ENCODE measurements around the gene ECI1.
A peak's percentile ranks its signal among the peaks of the same experiment; 100 is the strongest.

Gene ECI1

DNA sequence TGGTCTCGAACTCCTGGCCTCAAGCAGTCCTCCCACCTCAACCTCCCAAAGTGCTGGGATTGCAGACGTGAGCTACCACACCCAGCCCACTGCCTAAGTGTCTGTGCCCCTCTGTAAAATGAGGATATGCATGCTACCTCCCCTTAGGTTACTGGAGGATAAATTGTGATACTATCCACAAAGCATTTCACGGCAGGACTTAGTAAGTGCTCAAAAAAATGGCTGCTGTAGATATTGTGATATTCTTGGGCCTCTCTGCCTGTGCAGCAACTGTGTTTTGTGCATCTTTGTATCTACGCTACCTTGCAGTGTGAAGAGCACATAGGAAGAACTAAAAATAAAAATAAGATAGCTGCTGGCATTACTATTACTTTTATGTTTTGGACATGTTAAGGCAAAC is 53.1 kb downstream of the ECI1 start:
- Histone ChIP-seq H3K36me3 (no peaks in the 10 kb centered on the region), H3K9me3 (no peaks in the 10 kb centered on the region), H3K4me1 (peaks cover 17% of the 10 kb centered on the region), H3K4me3 (ENCODE audit: low read depth, low read length) (no peak overlapping the region), H3K27me3 (no peaks in the 10 kb centered on the region)
- no peak for DNase-seq
- TF ChIP-seq, protein P1, sequence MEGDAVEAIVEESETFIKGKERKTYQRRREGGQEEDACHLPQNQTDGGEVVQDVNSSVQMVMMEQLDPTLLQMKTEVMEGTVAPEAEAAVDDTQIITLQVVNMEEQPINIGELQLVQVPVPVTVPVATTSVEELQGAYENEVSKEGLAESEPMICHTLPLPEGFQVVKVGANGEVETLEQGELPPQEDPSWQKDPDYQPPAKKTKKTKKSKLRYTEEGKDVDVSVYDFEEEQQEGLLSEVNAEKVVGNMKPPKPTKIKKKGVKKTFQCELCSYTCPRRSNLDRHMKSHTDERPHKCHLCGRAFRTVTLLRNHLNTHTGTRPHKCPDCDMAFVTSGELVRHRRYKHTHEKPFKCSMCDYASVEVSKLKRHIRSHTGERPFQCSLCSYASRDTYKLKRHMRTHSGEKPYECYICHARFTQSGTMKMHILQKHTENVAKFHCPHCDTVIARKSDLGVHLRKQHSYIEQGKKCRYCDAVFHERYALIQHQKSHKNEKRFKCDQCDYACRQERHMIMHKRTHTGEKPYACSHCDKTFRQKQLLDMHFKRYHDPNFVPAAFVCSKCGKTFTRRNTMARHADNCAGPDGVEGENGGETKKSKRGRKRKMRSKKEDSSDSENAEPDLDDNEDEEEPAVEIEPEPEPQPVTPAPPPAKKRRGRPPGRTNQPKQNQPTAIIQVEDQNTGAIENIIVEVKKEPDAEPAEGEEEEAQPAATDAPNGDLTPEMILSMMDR (IDR thresholded peaks at IDR 0.05; ENCODE audit: low read depth, low read length), result no peak

DNA sequence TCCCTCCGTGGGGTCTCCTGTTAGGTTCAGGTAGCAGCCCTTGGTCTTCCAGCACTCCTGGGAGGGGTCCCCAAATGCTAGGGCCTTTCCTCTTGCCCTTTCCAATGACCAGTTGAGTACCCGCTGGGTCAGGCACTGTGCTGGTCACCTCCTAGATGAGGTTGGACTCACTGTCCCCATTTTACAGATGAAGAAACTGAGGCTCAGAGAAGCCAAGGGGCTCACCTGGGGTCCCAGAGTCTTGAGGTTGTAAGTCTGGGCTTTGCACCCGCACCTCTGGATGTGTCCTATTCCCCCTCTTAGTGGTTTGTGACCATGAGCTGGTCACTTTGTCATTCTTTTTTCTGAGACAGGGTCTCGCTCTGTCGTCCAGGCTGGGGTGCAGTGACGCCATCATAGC is 53.6 kb downstream of the ECI1 start:
- no peak for DNase-seq
- Histone ChIP-seq H3K36me3 (no peaks in the 10 kb centered on the region), H3K4me1 (peaks cover 17% of the 10 kb centered on the region), H3K27me3 (no peaks in the 10 kb centered on the region), H3K4me3 (ENCODE audit: low read depth, low read length) (no peak overlapping the region), H3K9me3 (no peaks in the 10 kb centered on the region)
- TF ChIP-seq, protein P1 (IDR thresholded peaks at IDR 0.05; ENCODE audit: low read depth, low read length), result no peak

DNA sequence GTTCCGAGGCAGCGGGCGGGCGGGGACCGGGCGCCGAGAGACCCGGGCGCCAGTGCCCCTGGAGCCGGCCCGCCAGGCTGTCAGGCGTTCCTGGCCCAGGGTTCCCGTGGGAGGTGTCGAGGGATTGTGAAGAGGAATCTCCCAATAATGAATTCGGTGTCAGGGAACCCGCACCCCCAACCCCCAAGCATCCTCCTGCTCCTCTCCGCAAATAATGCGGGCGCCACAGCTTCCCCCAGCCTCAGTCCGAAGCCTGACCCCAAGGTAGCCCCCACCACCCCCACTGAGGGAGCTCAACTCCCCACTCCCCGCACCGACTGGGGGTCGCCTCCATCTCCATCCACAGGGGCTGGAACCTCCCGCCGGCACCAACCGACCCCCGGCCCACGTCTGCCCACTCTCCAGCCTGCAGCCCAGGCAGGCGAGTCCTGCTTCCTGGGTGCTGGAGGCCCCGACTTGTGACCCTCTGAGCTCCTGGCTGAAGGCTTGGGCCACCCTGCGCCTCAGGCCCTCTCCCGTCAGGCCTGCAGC is 54.3 kb downstream of the ECI1 start:
- no peak overlapping the region; the same call in 1 of the 2 replicates for H3K4me3 ChIP-seq (ENCODE audit: low read depth, low read length)
- H3K36me3 ChIP-seq, result no peaks in the 10 kb centered on the region
- no peaks in the 10 kb centered on the region for H3K27me3 ChIP-seq
- H3K4me1 ChIP-seq, result peaks cover 17% of the 10 kb centered on the region
- DNase-seq, result no peak
- H3K9me3 ChIP-seq, result no peaks in the 10 kb centered on the region
- TF ChIP-seq, protein P1 (IDR thresholded peaks at IDR 0.05; ENCODE audit: low read depth, low read length), result no peak

DNA sequence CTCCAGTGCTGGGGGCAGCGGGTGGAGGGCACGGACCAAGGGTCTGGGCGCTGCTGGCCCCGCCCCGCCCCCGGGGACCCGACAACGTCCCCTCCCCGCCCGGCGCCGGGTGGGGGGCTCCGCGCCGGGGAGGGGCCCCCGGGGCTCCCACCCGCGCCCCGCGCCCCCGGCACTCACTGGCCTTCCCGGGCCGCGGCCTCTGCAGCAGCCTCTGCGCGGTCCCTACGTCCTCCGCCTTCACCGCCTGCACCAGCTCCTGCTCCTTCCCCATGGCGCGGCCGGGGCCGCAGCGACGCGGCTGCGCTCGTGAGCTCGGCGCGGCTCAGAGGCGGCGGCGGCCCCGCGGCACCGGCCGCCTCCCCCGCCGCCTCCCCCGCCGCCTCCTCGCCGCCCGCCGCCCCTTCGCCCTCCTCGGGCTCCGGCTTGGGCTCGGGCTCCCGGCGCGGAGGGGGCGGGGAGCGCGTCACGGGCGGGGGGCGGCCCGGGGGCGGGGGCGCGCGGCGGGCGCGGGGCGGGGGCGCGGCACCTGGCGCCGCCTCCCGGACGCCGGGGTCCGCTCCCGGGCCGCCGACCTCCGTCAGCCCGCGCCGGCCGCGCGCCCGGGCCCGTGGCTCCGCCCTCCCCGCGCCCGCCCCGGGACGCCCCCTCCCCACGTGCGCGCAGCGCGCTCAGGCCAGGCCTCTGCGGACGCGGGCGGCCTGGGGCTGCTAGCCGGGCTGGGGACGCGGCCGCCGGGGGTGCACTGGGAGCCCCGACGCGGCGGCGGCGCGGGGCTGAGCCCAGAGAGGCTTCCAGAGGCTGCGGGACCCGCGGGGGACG is 55.0 kb downstream of the ECI1 start, which contains the start of gene CASKIN1:
CASKIN1 (minus strand) TSS at position 444 of the 819 bp plus-strand sequence; CDS start at position 271, 173 bp downstream.
- peak within 1 kb of the TSS; percentile 62 for H3K4me3 ChIP-seq (ENCODE audit: low read depth, low read length)
- H3K9me3 ChIP-seq, result no peaks in the 10 kb centered on the region
- TF ChIP-seq, protein P1 (IDR thresholded peaks at IDR 0.05; ENCODE audit: low read depth, low read length), result no peak
- H3K4me1 ChIP-seq, result peaks cover 17% of the 10 kb centered on the region
- H3K36me3 ChIP-seq, result no peaks in the 10 kb centered on the region
- peak; percentile 55 for DNase-seq
- H3K27me3 ChIP-seq, result no peaks in the 10 kb centered on the region

DNA sequence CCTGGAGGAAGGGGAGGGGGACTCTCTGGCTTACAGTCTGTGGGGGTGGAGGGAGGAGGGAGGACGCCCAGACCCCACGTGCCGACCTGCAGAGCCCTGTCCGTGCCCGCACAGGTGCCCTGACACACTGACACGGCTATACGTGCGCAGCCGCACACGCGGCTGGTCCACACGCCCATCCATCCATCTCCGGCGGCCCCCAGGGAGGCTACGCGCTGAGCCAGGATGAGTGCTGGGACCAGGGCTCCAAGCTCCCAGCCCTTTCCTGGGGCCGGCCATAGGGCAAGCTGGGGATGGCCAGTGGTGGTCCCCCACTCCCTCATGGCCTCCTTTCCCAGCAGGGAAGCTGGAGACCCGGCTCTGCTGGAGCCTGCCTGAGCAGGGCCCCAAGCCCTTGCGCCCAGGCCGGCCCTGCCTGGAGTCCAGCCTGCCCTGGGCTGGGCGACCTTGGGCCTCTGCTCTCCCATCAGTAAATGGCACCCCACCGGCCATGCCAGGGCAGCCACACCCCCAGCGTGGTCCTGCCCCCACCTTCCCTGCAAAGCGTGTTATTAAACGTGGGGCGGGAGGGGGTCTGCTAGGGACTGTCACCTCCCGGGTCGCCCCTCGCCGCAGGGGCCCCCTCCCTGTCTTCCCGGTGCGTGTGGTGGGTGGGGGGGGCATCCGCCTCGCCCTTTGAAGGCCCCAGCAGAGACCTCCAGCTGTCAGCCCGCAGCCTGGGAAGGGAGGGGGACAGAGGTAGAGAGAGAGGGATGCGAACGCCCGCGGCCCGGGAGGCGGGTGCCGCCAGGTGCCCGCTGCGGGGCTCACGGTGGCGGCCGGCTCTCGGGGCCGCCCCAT is 55.8 kb downstream of the ECI1 start:
- H3K4me1 ChIP-seq, result peaks cover 17% of the 10 kb centered on the region
- peak overlapping the region; percentile 62 for H3K4me3 ChIP-seq (ENCODE audit: low read depth, low read length)
- DNase-seq, result peak; percentile 56
- TF ChIP-seq, protein P1 (IDR thresholded peaks at IDR 0.05; ENCODE audit: low read depth, low read length), result no peak
- H3K9me3 ChIP-seq, result no peaks in the 10 kb centered on the region
- H3K36me3 ChIP-seq, result no peaks in the 10 kb centered on the region
- no peaks in the 10 kb centered on the region for H3K27me3 ChIP-seq

All from BE2C (cell line).